Keratinocyte (primary cell): ENCODE data around the gene MCRIP2. TPM values are rescaled to one million over a fixed set of nuclear protein-coding genes. Genes with fewer than 3 reads are reported as not detected.

Source experiments
- DNase-seq: peaks from one replicate; pipeline ENCODE4 v3.0.0-alpha.2; 2011; ENCODE audit warnings: low read depth, missing footprints, low spot score
- FAIRE-seq: peaks from 2 replicates; lab custom pipeline; 2011; peaks lifted over from hg19 to GRCh38; lab: Jason Lieb, UNC
- H2AFZ ChIP-seq: 2 replicates; pipeline ENCODE4 v1.6.0; 2012; ENCODE audit warnings: low read length, control low read depth, inconsistent platforms; ENCODE audit not compliant: control insufficient read depth
- H3K27ac ChIP-seq: 2 replicates; pipeline ENCODE4 v1.5.1; 2011; ENCODE audit warnings: low read length; ENCODE audit not compliant: control insufficient read depth, insufficient read depth
- H3K27me3 ChIP-seq: 3 replicates; pipeline ENCODE4 v1.6.0; 2011; ENCODE audit warnings: low read length; ENCODE audit not compliant: control insufficient read depth, insufficient read depth; ENCODE audit errors: extremely low read depth
- H3K36me3 ChIP-seq, 2 experiments: 2 replicates in 1 of 2; 3 replicates in 1 of 2; pipeline ENCODE4 v1.5.1; 2011; ENCODE audit warnings: low read length in 2 of 2, mild to moderate bottlenecking in 1 of 2; ENCODE audit not compliant: control insufficient read depth in 2 of 2, insufficient read depth in 2 of 2; ENCODE audit errors: extremely low read depth in 1 of 2
- H3K4me1 ChIP-seq: 3 replicates; pipeline ENCODE4 v1.5.1; 2011; ENCODE audit warnings: low read length; ENCODE audit not compliant: control insufficient read depth, insufficient read depth; ENCODE audit errors: extremely low read depth
- H3K4me2 ChIP-seq: 3 replicates; pipeline ENCODE4 v1.6.0; 2011; ENCODE audit warnings: low read depth, low read length; ENCODE audit not compliant: control insufficient read depth, insufficient read depth; ENCODE audit errors: extremely low read depth
- H3K4me3 ChIP-seq, 3 experiments: fragments of 200-600 bp in 1 of 3; sonication (generic) in 1 of 3; 2 replicates in 2 of 3; 3 replicates in 1 of 3; pipeline ENCODE4 v1.5.1; 2011 to 2016; ENCODE audit warnings: low read length in 3 of 3, mild to moderate bottlenecking in 3 of 3, control low read depth in 2 of 3, inconsistent platforms in 1 of 3, low read depth in 1 of 3, mixed read lengths in 1 of 3, mixed run types in 1 of 3, moderate library complexity in 1 of 3; ENCODE audit not compliant: control insufficient read depth in 2 of 3, insufficient read depth in 2 of 3; ENCODE audit errors: extremely low read depth in 1 of 3
- H3K79me2 ChIP-seq: 2 replicates; pipeline ENCODE4 v1.6.0; 2012; ENCODE audit warnings: low read length; ENCODE audit not compliant: control insufficient read depth, insufficient read depth
- H3K9ac ChIP-seq: 3 replicates; pipeline ENCODE4 v1.6.0; 2011; ENCODE audit warnings: low read length; ENCODE audit not compliant: control insufficient read depth, insufficient read depth; ENCODE audit errors: extremely low read depth
- H3K9me1 ChIP-seq: 3 replicates; pipeline ENCODE4 v1.6.0; 2011; ENCODE audit warnings: low read length; ENCODE audit not compliant: control insufficient read depth, insufficient read depth; ENCODE audit errors: extremely low read depth
- H3K9me3 ChIP-seq: 2 replicates; pipeline ENCODE4 v1.5.1; 2012; ENCODE audit warnings: low read depth, low read length; ENCODE audit not compliant: control insufficient read depth
- H4K20me1 ChIP-seq: 3 replicates; pipeline ENCODE4 v1.6.0; 2011; ENCODE audit warnings: low read length; ENCODE audit not compliant: control insufficient read depth, insufficient read depth; ENCODE audit errors: extremely low read depth
- EZH2 ChIP-seq: IDR thresholded peaks from one replicate; pipeline ENCODE4 v1.6.1; 2012; ENCODE audit warnings: inconsistent platforms, mild to moderate bottlenecking, low read length, moderate library complexity
- dilution Hi-C: fragments of 300-500 bp; cut with MboI; formaldehyde crosslinking; loops from one replicate; pipeline ENCODE4 v1.7.0; 2020; ENCODE audit warnings: low sequenced_read_pairs; ENCODE audit not compliant: extremely low pct_ligation_motif_present
- polyA plus RNA-seq, 5 experiments: library from polyadenylated mRNA; depleted of rRNA in 3 of 5; stranded (reverse) in 3 of 5; stranded (forward) in 1 of 5; unstranded in 1 of 5; fragments of >200 nt; gene quantifications; 1 replicate in 1 of 5; 2 replicates in 3 of 5; 3 replicates in 1 of 5; pipeline versions ENCODE4 v1.2.1 to v1.2.3, GENCODE V29; 2011 to 2012; ENCODE audit warnings: missing spikeins in 2 of 5, low read depth in 1 of 5, low replicate concordance in 1 of 5
- TF ChIP-seq, protein P1 (sequence below), 3 experiments: IDR thresholded peaks in 1 of 3; conservative IDR thresholded peaks in 1 of 3; optimal IDR thresholded peaks in 1 of 3; 2 replicates in 2 of 3; 3 replicates in 1 of 3; pipeline versions ENCODE3 to v1.5.1; 2011; ENCODE audit warnings: low read length in 3 of 3, mild to moderate bottlenecking in 3 of 3, moderate library complexity in 2 of 3, control low read depth in 1 of 3, inconsistent platforms in 1 of 3; ENCODE audit not compliant: insufficient read depth in 2 of 3; ENCODE audit errors: extremely low read depth in 1 of 3

Gene MCRIP2
- polyA plus RNA-seq, 1 donor (not counting 4 experiments of a cell fraction or from before 2014, with no cell fraction given) = 8.1 TPM

DNA sequence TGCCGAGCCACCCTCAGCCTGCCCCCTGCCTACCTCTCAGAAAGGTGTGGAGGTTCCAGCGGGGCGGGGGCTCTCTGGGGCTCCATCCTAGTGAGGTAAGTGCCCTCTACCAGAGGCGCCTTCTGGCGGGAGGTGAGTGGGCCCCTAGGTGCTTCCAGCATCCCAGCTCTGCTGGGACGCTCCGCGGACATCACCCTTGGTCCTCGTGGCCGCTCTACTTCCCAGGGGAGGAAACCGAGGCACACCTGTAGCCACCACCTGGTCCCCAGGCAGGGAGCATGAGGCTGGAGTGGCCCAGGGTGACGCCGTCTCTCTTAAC, 1.4 kb downstream of the MCRIP2 start:
- peaks cover 2% of the 10 kb centered on the region for H3K79me2 ChIP-seq
- H3K4me3 ChIP-seq = peak overlapping the region; percentile 53 to 69 (median 65)
- H3K27ac ChIP-seq = no peak overlapping the region
- no peaks in the 10 kb centered on the region for H3K9me3 ChIP-seq
- H3K9ac ChIP-seq = peak overlapping the region; percentile 67
- H3K27me3 ChIP-seq = no peaks in the 10 kb centered on the region
- TF ChIP-seq EZH2 = no peak
- TF ChIP-seq, protein P1, sequence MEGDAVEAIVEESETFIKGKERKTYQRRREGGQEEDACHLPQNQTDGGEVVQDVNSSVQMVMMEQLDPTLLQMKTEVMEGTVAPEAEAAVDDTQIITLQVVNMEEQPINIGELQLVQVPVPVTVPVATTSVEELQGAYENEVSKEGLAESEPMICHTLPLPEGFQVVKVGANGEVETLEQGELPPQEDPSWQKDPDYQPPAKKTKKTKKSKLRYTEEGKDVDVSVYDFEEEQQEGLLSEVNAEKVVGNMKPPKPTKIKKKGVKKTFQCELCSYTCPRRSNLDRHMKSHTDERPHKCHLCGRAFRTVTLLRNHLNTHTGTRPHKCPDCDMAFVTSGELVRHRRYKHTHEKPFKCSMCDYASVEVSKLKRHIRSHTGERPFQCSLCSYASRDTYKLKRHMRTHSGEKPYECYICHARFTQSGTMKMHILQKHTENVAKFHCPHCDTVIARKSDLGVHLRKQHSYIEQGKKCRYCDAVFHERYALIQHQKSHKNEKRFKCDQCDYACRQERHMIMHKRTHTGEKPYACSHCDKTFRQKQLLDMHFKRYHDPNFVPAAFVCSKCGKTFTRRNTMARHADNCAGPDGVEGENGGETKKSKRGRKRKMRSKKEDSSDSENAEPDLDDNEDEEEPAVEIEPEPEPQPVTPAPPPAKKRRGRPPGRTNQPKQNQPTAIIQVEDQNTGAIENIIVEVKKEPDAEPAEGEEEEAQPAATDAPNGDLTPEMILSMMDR (optimal IDR thresholded peaks at IDR 0.05 in 1 of 3, IDR thresholded peaks at IDR 0.05 in 1 of 3, conservative IDR thresholded peaks at IDR 0.05 in 1 of 3; ENCODE audit: extremely low read depth in 1 of 3, insufficient read depth in 2 of 3, low read length in 3 of 3) = no peak
- peak overlapping the region; percentile 80 for H3K4me2 ChIP-seq
- H4K20me1 ChIP-seq = no peaks in the 10 kb centered on the region
- H3K9me1 ChIP-seq = peaks cover 2% of the 10 kb centered on the region
- H2AFZ ChIP-seq = no peak overlapping the region
- peaks cover 5% of the 10 kb centered on the region for H3K4me1 ChIP-seq
- H3K36me3 ChIP-seq = no peaks in the 10 kb centered on the region
- dilution Hi-C loops = no loop called here
- DNase-seq (no peak), FAIRE-seq (no peak)

- H3K4me3 ChIP-seq = no peak overlapping the region
- no peaks in the 10 kb centered on the region for H3K27me3 ChIP-seq
- peaks cover 9% of the 10 kb centered on the region for H3K4me1 ChIP-seq
- H3K27ac ChIP-seq = no peak overlapping the region
- no peaks in the 10 kb centered on the region for H4K20me1 ChIP-seq
- no peaks in the 10 kb centered on the region for H3K9me3 ChIP-seq
- dilution Hi-C loops = no loop called here
- H3K9ac ChIP-seq = no peak overlapping the region
- H3K36me3 ChIP-seq = no peaks in the 10 kb centered on the region
- H3K4me2 ChIP-seq = no peak overlapping the region
- DNase-seq (no peak), FAIRE-seq (no peak)
- peaks cover 2% of the 10 kb centered on the region for H3K9me1 ChIP-seq
- H3K79me2 ChIP-seq = peaks cover 3% of the 10 kb centered on the region
- no peak overlapping the region for H2AFZ ChIP-seq
- TF ChIP-seq EZH2 = no peak
- TF ChIP-seq, protein P1 (optimal IDR thresholded peaks at IDR 0.05 in 1 of 3, IDR thresholded peaks at IDR 0.05 in 1 of 3, conservative IDR thresholded peaks at IDR 0.05 in 1 of 3; ENCODE audit: extremely low read depth in 1 of 3, insufficient read depth in 2 of 3, low read length in 3 of 3) = no peak
These were observed 2.9 kb downstream of the MCRIP2 start for GRCh38 chr16:644556-644955.
